Measurements from ENCODE around the gene RAPSN. TPM values are rescaled to one million over a fixed set of nuclear protein-coding genes. Genes with fewer than 3 reads are reported as not detected.

Gene RAPSN
- polyA plus RNA-seq, 1 donor from 2014 or later = not detected

- no peak overlapping the region for H3K27ac ChIP-seq (ENCODE audit: low read length)
- no peak for TF ChIP-seq REST (IDR thresholded peaks at IDR 0.05; ENCODE audit: borderline replicate concordance)
- TF ChIP-seq, protein P1, sequence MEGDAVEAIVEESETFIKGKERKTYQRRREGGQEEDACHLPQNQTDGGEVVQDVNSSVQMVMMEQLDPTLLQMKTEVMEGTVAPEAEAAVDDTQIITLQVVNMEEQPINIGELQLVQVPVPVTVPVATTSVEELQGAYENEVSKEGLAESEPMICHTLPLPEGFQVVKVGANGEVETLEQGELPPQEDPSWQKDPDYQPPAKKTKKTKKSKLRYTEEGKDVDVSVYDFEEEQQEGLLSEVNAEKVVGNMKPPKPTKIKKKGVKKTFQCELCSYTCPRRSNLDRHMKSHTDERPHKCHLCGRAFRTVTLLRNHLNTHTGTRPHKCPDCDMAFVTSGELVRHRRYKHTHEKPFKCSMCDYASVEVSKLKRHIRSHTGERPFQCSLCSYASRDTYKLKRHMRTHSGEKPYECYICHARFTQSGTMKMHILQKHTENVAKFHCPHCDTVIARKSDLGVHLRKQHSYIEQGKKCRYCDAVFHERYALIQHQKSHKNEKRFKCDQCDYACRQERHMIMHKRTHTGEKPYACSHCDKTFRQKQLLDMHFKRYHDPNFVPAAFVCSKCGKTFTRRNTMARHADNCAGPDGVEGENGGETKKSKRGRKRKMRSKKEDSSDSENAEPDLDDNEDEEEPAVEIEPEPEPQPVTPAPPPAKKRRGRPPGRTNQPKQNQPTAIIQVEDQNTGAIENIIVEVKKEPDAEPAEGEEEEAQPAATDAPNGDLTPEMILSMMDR (IDR thresholded peaks at IDR 0.05; ENCODE audit: poor library complexity, severe bottlenecking) = no peak
- TF ChIP-seq RAD21 (conservative IDR thresholded peaks at IDR 0.05) = no peak
- TF ChIP-seq EZH2 (IDR thresholded peaks at IDR 0.05; ENCODE audit: borderline replicate concordance, insufficient read depth, low read length, poor library complexity, severe bottlenecking) = no peak
- no peak for TF ChIP-seq TAF1 (IDR thresholded peaks at IDR 0.05; ENCODE audit: low read depth)
- TF ChIP-seq MXI1 (conservative IDR thresholded peaks at IDR 0.05; ENCODE audit: poor library complexity, severe bottlenecking) = no peak
- no peak for TF ChIP-seq POLR2AphosphoS5 (IDR thresholded peaks at IDR 0.05)
- TF ChIP-seq EP300 (conservative IDR thresholded peaks at IDR 0.05; ENCODE audit: poor library complexity, severe bottlenecking) = no peak
- no peak for TF ChIP-seq SMC3 (conservative IDR thresholded peaks at IDR 0.05; ENCODE audit: poor library complexity)
- H3K36me3 ChIP-seq (ENCODE audit: insufficient read depth, low read length) = no peaks in the 10 kb centered on the region
- no peaks in the 10 kb centered on the region for H3K9me3 ChIP-seq (ENCODE audit: low read length)
- H3K9me2 ChIP-seq (ENCODE audit: insufficient read depth, low read length) = no peaks in the 10 kb centered on the region
- no peaks in the 10 kb centered on the region for H3K27me3 ChIP-seq (ENCODE audit: insufficient read depth, low read depth, low read length)
- no peak overlapping the region for H3K9ac ChIP-seq (ENCODE audit: low read length)
- no peak overlapping the region for H3K4me2 ChIP-seq (ENCODE audit: low read length)
- no peak overlapping the region for H2AFZ ChIP-seq (ENCODE audit: low read depth, low read length)
- no peaks in the 10 kb centered on the region for H3K79me2 ChIP-seq (replicated peaks; ENCODE audit: insufficient read depth, low read length)
- no peaks in the 10 kb centered on the region for H3F3A ChIP-seq (ENCODE audit: insufficient read depth, low read length, poor library complexity, severe bottlenecking)
- H4K20me1 ChIP-seq (ENCODE audit: insufficient read depth) = no peaks in the 10 kb centered on the region
- H3K4me3 ChIP-seq (ENCODE audit: low read length) = no peak overlapping the region
Observed at GRCh38 chr11:47403571-47403970, 45.4 kb downstream of the RAPSN start.

DNA sequence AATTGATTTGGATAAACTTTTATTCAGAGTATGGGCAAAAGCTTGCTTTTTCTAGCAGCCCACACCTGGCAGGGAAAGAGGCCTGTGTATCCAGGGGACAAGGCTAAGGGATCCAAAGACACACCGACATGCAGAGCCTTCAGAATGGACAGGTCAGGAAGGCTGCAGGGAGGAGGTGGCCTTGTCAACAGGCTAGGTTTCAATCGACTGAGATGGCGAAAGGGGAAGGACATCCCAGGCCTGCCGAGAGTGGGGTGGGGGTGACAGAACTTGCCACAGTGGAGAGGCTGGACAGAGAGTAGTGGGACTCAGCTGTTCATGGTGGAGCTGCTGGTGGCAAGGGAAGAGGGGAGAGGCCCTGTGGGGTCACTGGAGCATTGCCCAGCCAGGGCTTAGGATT, 45.8 kb downstream of the RAPSN start:
- H3F3A ChIP-seq (ENCODE audit: insufficient read depth, low read length, poor library complexity, severe bottlenecking) = no peaks in the 10 kb centered on the region
- H3K27ac ChIP-seq (ENCODE audit: low read length) = no peak overlapping the region
- no peak overlapping the region for H3K9ac ChIP-seq (ENCODE audit: low read length)
- H3K9me2 ChIP-seq (ENCODE audit: insufficient read depth, low read length) = no peaks in the 10 kb centered on the region
- H3K36me3 ChIP-seq (ENCODE audit: insufficient read depth, low read length) = no peaks in the 10 kb centered on the region
- H4K20me1 ChIP-seq (ENCODE audit: insufficient read depth) = no peaks in the 10 kb centered on the region
- no peak overlapping the region for H2AFZ ChIP-seq (ENCODE audit: low read depth, low read length)
- H3K79me2 ChIP-seq (replicated peaks; ENCODE audit: insufficient read depth, low read length) = no peaks in the 10 kb centered on the region
- no peak overlapping the region for H3K4me3 ChIP-seq (ENCODE audit: low read length)
- no peaks in the 10 kb centered on the region for H3K9me3 ChIP-seq (ENCODE audit: low read length)
- H3K4me2 ChIP-seq (ENCODE audit: low read length) = no peak overlapping the region
- TF ChIP-seq TAF1 (IDR thresholded peaks at IDR 0.05; ENCODE audit: low read depth) (no peak), POLR2AphosphoS5 (IDR thresholded peaks at IDR 0.05) (no peak), RAD21 (conservative IDR thresholded peaks at IDR 0.05) (no peak)
- TF ChIP-seq, protein P1 (IDR thresholded peaks at IDR 0.05; ENCODE audit: poor library complexity, severe bottlenecking) = no peak
- H3K27me3 ChIP-seq (ENCODE audit: insufficient read depth, low read depth, low read length) = no peaks in the 10 kb centered on the region

All from neural cell (in vitro differentiated cells).